GM21360 (cell line): Measurements from ENCODE around the gene DENND1A.

Experiments used
- ATAC-seq: cut with Tn5 transposase; IDR thresholded peaks from one replicate; pipeline ENCODE4 v1.9.1; 2021; ENCODE audit warnings: mild to moderate bottlenecking, moderate library complexity; ENCODE audit not compliant: unreplicated experiment

Gene DENND1A

DNA sequence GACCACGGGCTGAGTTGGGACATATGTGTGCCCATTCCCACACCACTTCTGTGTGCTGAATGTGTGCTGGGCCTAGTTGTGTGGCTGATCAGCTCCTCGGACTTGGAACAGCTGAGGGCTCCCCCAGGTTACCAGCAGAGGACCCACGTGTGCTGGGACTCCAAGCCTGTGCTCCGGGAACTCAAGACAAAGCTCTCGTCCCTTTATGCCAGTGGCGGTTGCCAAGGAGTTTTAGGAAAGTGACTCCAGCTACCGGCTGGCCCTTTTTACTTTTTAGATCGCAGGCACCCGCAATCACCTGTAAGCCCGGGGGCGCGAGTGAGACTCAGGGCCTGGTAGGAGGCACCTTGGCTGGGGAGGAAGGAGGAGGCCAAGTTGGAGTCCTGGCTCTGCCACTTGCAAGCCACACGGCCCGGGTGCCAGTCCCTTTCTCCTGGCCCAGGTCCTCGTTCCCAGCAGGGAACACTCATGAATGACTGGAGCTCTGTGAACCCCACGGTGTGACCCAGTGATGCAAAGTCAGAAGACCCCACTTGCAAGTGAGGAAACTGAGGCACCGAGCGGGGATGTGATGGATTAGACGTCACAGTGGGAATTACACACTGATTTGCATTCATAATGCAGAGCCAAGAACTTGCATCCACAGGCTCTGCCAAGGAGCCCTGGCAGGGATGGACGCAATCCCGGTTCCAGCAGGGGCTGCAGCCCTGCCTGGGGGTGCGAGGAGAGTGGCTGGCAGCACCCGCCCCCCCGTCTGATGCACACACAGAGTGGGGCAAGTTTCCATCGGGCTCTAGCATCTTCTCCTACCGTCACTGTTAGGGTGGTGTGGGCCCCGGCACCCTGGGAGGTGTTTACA, 547.0 kb downstream of the DENND1A start:
- ATAC-seq = no peak

DNA sequence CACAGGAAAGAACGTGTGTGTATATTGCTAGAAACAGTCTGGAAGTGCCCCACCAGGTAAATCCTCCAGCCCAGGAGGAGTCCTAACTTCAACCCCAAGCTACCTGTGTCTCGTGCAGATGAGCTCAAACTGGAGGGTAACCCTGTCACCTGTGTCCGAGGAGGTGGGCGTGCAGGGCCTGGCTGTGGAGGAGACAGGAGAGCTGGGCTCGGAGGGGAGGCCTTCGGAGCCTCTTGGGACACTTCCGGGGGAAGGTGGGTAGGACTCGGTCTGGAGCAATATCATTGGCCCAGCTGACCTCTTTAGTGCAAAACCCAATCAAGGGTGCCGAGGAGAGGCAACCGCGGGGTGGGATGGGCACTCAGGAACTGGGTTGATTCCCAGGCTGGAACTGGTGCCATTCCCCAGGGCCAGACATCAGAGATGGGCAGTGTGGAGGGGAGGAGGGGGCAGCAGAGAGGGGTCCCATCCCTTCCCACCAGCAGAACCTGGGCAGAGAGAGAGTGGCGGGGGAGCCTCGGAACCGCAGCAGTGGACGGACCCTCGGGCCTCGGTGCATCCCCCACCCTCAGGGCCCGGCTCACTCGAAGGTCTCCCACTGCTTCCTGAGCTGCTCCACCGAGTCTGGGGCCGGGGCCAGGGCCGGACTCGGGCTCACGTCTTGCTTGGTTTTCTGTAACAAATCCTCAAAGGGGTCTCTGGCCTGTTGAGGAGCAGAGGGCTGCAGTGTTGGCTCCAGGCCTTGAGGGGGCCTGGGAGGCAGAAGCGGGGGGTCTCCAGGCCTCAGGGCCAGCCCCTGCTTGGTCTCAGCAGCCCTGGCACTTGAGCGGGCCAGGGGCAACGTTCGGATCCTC, 548.8 kb downstream of the DENND1A start:
- ATAC-seq = no peak

DNA sequence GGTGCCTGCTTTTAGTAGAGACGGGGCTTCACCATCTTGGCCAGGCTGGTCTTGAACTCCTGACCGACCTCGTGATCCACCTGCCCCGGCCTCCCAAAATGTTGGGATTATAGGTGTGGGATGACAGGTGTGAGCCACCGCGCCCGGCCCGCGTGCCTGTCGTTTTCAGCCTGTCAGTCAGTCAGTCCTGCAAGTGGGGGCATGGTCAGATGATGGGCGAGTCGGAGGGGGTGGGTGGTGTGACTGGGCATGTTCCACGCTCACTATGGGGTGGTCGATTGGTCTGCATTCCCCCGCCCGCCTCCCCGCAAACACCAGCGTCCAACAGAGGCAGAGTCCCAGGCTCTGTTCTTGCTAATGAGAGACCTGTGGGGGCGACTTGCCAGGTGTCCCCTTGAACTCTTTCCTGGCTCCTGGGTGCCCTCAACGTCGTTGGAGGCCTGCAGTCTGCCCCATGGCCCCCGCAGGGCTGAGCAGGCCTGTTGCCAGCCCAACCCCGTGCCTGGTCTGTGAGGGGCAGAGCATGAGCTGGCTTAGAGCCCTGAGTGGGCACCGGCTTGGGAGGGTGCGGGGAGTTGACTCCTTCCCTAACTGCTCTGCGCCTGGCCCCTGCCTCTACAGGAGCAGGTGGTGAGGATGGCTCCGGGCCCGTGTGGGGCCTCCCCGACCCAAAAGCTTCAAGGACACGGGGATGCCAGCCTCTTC, 550.8 kb downstream of the DENND1A start:
- ATAC-seq = no peak

DNA sequence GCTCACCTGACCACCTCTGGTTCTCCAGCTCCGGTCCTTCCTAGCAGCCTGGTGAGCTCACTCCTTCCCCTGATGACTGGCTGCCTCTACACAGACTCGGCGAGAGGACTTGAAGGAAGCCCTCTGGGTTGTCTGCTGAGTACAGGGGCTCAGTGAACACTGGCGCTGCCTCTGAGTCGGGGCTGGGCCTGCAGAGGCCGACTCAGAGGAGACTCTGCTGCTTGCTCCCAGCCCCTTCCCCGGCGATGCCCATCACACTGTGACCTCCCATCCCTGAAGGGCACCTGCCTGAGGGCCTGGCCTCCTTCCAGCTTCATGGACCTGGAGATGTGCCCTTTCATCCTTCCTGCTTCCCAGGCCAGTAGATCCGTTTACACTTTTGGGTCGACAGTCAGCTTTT, 551.9 kb downstream of the DENND1A start:
- no peak for ATAC-seq

DNA sequence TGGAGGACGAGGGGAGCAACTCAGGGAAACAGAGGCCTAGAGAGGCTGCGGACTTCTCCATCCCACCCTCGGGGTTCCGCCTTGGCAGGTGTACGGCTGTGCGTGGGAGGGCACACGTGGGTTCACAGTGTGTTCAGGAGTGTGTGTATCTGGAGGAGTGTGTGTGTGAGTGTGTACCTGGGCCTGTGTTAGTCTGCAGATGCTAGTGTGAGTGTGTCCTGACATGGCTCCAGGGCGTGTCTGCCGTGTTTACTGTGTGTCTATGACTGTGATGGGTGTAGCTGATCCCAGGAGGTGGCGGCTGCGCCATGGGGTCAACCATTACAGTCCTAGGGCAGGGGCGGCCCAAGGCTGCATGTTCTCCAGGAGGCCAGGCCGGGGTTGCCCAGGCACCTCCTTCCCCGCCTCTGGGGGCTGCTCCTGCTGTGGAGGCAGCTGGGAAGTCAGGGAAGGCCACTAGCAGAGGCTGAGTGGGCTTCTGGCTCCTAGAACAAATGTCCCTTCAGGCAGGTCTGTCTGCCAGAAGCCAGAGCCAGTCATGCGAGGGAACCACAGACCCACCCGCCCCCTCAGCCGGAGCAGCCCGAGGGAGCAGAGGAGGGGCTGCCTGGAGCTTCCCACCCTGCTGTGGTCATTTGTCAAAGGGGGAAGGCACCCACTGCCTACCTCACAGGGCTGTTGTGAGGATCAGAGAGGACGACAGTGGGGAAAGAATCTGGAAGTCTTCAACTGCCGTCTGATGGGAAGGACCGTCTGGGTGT, 552.5 kb downstream of the DENND1A start:
- ATAC-seq = no peak

DNA sequence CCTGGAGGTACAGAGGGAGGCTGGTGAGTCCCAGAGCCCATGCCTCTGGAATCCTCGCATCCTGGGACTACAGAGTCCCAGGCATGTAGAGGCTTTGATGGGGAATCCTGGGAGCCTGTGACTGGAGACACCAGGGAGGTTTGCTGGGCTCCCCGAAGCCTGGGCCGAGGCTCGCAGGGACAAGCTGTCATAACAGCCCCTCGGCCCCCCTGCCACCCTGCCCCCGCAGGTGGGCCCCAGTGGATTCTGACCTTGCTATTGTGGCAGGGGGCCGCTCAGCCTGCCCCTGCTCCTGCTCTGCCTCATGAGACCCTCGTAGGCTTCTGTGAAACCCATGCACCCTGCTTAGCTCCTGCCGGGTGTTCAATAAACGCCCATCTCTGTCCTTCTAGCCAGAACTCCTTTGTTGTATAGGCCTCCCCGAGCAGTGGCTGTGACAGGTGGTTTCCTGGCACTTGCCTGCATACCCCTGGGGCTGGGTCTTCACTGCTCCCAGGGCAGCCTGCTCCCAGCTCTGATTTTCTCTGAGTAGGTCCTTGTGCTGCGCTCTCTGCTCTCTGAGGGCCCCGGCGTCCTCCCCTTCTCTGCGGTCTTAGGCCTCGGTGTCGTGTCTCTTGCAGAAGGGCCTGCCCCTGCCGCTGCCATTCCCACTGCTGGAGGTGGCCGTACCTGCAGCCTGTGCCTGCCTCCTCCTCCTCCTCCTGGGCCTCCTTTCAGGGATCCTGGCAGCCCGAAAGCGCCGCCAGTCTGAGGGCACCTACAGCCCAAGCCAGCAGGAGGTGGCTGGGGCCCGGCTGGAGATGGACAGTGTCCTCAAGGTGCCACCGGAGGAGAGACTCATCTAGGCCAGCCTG, 553.5 kb downstream of the DENND1A start:
- ATAC-seq = no peak

DNA sequence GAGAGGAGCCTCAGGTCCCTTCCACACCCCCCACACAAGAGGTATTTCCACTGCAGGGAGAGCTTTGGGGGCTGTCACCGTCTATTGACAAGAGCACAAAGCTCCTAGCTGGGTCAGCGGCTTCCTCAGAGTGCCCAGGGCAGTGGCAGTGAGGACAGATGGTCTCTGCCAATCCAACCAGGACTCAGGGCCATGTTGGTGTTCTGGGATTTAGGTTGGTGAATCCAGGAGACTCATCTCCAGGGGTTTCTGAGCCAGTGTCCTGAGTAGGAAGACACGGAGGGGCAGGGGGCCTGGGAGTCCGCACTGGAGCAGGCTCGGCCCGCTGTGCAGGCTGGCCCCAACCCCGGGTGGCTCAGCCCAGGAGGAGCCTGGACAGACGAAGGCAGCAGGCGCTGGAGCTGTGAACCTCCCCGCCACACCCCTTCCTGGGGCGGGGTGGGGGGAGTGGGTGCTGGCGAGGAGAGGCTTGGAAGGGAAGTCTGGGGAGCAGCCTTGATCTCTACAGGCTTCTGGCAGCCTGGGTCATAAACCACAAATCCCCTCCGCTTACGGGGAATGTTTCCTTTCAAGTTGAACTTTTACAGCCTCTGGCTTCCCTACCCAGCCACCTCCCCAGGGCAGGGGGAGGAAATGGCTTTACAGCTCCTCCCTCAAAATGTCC, 554.3 kb downstream of the DENND1A start:
- no peak for ATAC-seq

DNA sequence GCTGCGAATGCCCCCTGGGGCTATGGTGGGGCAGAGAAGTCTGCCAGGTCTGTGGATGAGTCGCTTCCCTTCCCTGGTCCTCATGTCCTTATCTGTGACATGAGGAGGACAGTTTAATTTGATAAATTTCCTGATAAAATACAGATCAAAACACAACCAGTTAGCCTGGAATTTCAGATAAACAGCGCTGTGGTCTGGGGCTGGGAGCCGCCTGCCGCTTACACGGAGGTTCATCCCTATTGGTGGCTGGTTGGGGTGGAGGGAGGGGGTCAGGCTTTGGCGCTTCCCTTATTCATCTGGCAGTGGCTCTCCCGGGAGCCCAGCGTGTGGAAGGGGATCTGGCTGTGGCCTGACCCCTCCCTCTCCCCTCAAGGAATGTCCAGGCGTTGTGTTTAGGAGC, 556.0 kb downstream of the DENND1A start:
- ATAC-seq = no peak

DNA sequence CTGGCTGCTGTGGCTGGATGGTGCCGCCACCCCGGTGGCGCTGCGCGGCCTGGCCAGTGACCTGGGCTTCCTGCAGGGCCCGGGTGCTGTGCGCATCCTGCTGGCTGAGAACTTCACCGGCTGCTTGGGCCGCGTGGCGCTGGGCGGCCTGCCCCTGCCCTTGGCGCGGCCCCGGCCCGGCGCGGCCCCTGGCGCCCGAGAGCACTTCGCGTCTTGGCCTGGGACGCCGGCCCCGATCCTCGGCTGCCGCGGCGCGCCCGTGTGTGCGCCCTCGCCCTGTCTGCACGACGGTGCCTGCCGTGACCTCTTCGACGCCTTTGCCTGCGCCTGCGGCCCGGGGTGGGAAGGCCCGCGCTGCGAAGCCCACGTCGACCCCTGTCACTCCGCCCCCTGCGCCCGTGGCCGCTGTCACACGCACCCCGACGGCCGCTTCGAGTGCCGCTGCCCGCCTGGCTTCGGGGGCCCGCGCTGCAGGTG, 556.4 kb downstream of the DENND1A start:
- no peak for ATAC-seq

DNA sequence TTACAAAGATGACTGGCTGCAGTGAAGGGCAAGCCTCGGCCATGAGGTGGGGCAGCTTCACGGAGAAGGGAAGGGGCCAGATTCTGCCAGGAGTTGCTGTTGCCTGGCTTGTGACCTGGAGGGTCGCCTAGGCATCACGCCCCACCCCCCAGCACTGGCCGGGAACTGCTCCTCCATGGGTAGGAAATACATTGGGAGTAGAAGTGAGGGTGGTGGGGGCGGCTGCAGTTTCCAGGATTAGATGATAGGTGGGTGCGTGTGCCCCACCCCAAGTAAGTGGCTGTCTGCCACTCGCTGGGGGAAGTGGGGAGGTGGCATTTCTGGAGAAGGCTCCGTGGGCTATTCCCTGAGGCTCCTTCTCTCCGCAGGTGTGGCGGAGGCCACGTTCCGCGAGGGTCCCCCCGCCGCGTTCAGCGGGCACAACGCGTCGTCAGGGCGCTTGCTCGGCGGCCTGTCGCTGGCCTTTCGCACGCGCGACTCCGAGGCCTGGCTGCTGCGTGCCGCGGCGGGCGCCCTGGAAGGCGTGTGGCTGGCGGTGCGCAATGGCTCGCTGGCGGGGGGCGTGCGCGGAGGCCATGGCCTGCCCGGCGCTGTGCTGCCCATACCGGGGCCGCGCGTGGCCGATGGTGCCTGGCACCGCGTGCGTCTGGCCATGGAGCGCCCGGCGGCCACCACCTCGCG, 557.0 kb downstream of the DENND1A start:
- no peak for ATAC-seq

DNA sequence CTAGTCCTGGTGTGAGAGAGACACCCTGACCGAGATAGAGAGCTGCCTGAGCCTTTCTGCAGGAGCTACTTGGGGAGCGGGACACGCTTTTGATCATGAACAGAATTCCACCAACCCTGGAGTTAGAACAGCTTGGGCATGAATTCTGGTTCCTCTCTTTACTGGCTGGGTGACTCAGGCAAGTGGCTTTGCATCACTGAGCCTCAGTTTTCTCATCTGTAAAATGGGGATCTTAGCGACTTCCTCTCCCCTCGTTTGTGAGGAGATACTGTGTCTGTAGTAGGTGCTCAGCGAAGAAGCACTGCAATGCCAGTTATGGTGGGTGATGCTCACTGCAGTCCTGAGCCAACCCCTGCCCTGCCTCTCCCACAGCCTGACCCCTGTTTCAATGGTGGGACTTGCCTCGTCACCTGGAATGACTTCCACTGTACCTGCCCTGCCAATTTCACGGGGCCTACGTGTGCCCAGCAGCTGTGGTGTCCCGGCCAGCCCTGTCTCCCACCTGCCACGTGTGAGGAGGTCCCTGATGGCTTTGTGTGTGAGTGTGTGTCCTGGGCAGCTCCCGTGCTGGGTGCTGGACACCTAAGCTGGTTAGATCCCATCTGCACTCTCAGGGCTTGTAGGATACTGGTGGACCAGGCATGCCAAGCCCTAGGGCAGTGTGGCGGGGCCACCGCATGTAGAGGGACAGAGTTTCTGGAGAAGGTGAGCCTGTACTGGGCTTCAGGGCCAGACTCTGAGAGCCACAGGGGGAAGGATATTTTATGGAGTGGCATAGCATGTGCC, 557.9 kb downstream of the DENND1A start:
- no peak for ATAC-seq

DNA sequence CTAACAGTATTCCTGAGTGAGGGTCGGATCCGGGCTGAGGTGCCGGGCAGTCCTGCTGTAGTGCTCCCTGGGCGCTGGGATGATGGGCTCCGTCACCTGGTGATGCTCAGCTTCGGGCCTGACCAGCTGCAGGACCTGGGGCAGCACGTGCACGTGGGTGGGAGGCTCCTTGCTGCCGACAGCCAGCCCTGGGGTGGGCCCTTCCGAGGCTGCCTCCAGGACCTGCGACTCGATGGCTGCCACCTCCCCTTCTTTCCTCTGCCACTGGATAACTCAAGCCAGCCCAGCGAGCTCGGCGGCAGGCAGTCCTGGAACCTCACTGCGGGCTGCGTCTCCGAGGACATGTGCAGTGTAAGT, 558.7 kb downstream of the DENND1A start:
- ATAC-seq = no peak

DNA sequence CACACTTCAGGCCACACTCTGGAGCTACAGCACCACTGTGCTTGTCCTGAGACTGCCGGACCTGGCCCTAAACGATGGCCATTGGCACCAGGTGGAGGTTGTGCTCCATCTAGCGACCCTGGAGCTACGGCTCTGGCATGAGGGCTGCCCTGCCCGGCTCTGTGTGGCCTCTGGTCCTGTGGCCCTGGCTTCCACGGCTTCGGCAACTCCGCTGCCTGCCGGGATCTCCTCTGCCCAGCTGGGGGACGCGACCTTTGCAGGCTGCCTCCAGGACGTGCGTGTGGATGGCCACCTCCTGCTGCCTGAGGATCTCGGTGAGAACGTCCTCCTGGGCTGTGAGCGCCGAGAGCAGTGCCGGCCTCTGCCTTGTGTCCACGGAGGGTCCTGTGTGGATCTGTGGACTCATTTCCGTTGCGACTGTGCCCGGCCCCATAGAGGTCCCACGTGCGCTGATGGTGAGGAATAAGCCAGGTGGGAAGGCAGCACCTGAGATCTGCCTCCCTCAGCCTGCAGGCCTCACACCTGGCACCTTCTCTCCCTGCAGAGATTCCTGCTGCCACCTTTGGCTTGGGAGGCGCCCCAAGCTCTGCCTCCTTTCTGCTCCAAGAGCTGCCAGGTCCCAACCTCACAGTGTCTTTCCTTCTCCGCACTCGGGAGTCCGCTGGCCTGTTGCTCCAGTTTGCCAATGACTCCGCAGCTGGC, 559.2 kb downstream of the DENND1A start:
- ATAC-seq = no peak

DNA sequence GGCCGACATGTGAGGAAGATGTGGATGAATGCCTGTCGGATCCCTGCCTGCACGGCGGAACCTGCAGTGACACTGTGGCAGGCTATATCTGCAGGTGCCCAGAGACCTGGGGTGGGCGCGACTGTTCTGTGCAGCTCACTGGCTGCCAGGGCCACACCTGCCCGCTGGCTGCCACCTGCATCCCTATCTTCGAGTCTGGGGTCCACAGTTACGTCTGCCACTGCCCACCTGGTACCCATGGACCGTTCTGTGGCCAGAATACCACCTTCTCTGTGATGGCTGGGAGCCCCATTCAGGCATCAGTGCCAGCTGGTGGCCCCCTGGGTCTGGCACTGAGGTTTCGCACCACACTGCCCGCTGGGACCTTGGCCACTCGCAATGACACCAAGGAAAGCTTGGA, 559.8 kb downstream of the DENND1A start:
- no peak for ATAC-seq

DNA sequence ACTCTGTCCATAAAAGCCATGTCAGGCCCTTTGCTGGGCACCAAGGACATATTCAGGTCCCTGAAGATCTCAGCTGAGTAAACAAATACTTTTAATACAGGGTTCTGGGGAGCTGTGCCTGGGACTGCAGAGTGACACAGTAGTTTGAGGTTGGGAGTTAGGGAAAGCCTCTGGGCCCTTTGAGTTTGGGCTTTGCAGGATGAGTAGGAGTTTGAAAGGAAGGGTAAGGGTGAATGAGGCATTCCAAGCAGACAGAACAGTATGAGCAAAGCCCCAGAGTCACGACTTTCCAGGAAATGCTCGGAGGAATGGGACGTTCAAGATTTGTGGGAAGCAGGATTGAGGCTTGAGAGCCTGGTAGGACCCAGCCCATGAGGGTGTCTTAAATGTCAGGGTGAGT, 560.6 kb downstream of the DENND1A start:
- no peak for ATAC-seq

DNA sequence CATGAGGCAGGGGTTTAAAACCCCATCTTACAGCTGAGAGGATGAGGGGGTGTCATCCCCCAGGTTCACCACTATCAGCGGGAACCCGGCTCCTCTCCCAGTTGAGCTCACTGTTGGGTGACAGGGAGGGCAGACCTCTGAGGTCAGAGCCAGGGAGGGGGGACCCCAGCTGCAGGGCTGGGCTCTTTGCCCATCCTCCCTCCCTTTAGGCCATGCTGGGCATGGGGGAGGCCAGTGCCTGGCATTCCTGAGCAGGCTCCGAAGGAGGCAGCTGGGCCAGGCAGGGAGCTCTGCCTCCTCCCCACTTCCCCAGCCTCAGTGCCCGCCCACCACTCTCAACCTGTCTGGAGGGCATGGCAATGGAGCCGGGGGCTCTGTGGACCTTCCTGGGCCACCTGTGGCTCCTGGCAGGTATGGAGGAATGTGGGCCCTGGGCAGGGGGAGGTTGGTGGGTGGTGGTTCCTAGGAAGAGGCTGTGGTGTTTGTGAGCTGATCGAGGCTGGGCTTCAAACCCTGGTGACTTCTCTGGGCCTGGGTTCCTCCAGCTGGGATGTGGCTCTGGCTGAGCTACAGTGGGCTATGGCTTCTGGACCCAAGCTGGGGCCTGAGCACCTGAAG, 561.3 kb downstream of the DENND1A start:
- ATAC-seq = no peak

DNA sequence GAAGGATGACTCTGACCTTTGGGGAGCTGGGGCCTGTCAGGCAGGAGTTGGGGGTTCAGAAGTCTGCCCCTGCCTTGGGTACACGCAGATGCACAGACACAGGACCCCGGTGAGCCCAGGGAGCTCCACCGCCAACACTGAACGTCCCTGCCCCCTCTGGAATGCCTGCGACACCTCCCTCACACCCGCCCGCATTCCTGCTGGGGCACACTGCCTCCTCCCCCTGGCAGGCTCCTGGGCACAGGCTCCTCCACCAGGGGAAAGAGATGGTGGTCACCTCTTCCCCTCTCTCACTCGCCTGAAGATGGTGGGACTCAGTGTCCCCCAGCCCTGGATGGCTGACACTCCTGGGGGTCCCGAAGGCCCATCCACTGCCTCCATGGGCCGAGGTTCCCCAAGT, 561.9 kb downstream of the DENND1A start:
- no peak for ATAC-seq
